Parathyroid adenoma (tissue), 2 donors: Measurements from ENCODE around the gene SEMA4B.

ENCODE experiments used
- H2AFZ ChIP-seq: fragments of 300-600 bp; sonication (generic); one replicate; pipeline ENCODE4 v1.7.0; 2017; ENCODE audit warnings: antibody characterized with exemption, mild to moderate bottlenecking
- H3K27ac ChIP-seq: fragments of 300-600 bp; sonication (generic); one replicate; pipeline ENCODE4 v1.7.0; 2017
- H3K27me3 ChIP-seq: fragments of 300-600 bp; sonication (generic); one replicate; pipeline ENCODE4 v1.7.0; 2017; ENCODE audit warnings: low read length; ENCODE audit not compliant: control insufficient read depth, insufficient read depth
- H3K36me3 ChIP-seq: fragments of 300-600 bp; sonication (generic); one replicate; pipeline ENCODE4 v1.7.0; 2017; ENCODE audit warnings: low read length; ENCODE audit not compliant: control insufficient read depth, insufficient read depth
- H3K4me1 ChIP-seq: fragments of 300-600 bp; sonication (generic); one replicate; pipeline ENCODE4 v1.7.0; 2017; ENCODE audit warnings: control low read depth
- H3K4me2 ChIP-seq: fragments of 300-600 bp; sonication (generic); one replicate; pipeline ENCODE4 v1.7.0; 2017; ENCODE audit warnings: low read length
- H3K4me3 ChIP-seq: fragments of 300-600 bp; sonication (generic); one replicate; pipeline ENCODE4 v1.7.0; 2017; ENCODE audit warnings: low read depth, low read length
- H3K79me2 ChIP-seq: fragments of 300-600 bp; sonication (generic); one replicate; pipeline ENCODE4 v1.7.0; 2017; ENCODE audit warnings: control low read depth
- H3K9ac ChIP-seq: fragments of 300-600 bp; sonication (generic); one replicate; pipeline ENCODE4 v1.7.0; 2017; ENCODE audit warnings: mild to moderate bottlenecking
- H3K9me3 ChIP-seq: fragments of 300-600 bp; sonication (generic); one replicate; pipeline ENCODE4 v1.7.0; 2017; ENCODE audit warnings: low read length; ENCODE audit not compliant: control insufficient read depth
- CTCF ChIP-seq: fragments of 300-600 bp; sonication (generic); IDR thresholded peaks from one replicate; pipeline ENCODE4 v1.7.0; 2017; ENCODE audit warnings: antibody characterized with exemption, mild to moderate bottlenecking
- donor health status: primary hyperparathyroidism.

SEMA4B gene

GRCh38 chr15:90219421-90220141 is 18.5 kb downstream of the SEMA4B start:
- no peak overlapping the region for H3K4me3 ChIP-seq
- H3K36me3 ChIP-seq, result no peaks in the 10 kb centered on the region
- no peak overlapping the region for H3K4me2 ChIP-seq
- H3K4me1 ChIP-seq, result peaks cover 14% of the 10 kb centered on the region
- H3K9me3 ChIP-seq, result no peaks in the 10 kb centered on the region
- H3K27ac ChIP-seq, result no peak overlapping the region
- no peaks in the 10 kb centered on the region for H3K27me3 ChIP-seq
- no peak overlapping the region for H2AFZ ChIP-seq
- TF ChIP-seq CTCF, result peak; percentile 41
- peaks cover 15% of the 10 kb centered on the region for H3K79me2 ChIP-seq
- no peak overlapping the region for H3K9ac ChIP-seq

- TF ChIP-seq CTCF, result peak; percentile 60
- Histone ChIP-seq H3K36me3 (no peaks in the 10 kb centered on the region), H3K9me3 (no peaks in the 10 kb centered on the region), H3K4me2 (no peak overlapping the region), H3K9ac (no peak overlapping the region), H3K4me3 (no peak overlapping the region), H3K27me3 (no peaks in the 10 kb centered on the region), H3K79me2 (peaks cover 15% of the 10 kb centered on the region), H3K27ac (peak overlapping the region; percentile 92), H2AFZ (peak overlapping the region; percentile 3), H3K4me1 (peaks cover 14% of the 10 kb centered on the region)
These were observed 20.2 kb downstream of the SEMA4B start for GRCh38 chr15:90221246-90221900.

GRCh38 chr15:90222547-90222946 is 21.4 kb downstream of the SEMA4B start:
- Histone ChIP-seq H3K9me3 (no peaks in the 10 kb centered on the region), H3K36me3 (no peaks in the 10 kb centered on the region), H3K9ac (no peak overlapping the region), H2AFZ (no peak overlapping the region), H3K4me3 (no peak overlapping the region), H3K4me2 (no peak overlapping the region), H3K27ac (peak overlapping the region; percentile 92), H3K4me1 (peaks cover 14% of the 10 kb centered on the region), H3K27me3 (no peaks in the 10 kb centered on the region), H3K79me2 (peaks cover 9% of the 10 kb centered on the region)
- no peak for TF ChIP-seq CTCF

- H3K9me3 ChIP-seq, result no peaks in the 10 kb centered on the region
- H3K27ac ChIP-seq, result no peak overlapping the region
- H3K36me3 ChIP-seq, result no peaks in the 10 kb centered on the region
- no peaks in the 10 kb centered on the region for H3K27me3 ChIP-seq
- H3K4me3 ChIP-seq, result no peak overlapping the region
- H3K4me2 ChIP-seq, result no peak overlapping the region
- H3K79me2 ChIP-seq, result peaks cover under 1% of the 10 kb centered on the region
- no peak overlapping the region for H2AFZ ChIP-seq
- H3K4me1 ChIP-seq, result peaks cover 14% of the 10 kb centered on the region
- TF ChIP-seq CTCF, result no peak
- no peak overlapping the region for H3K9ac ChIP-seq
These were observed 22.5 kb downstream of the SEMA4B start for GRCh38 chr15:90223441-90224165.
